Heart right ventricle (tissue), 16 donors: ENCODE data around the gene EHD1. TPM values are rescaled to one million over a fixed set of nuclear protein-coding genes. Genes with fewer than 3 reads are reported as not detected.

ENCODE experiments used
- ATAC-seq, 8 donors: fragments of 200-7000 bp; cut with Tn5 transposase; one replicate each; pipeline ENCODE4 v1.9.1; 2020; ENCODE audit warnings: mild to moderate bottlenecking in 8 of 8, moderate library complexity in 8 of 8, moderate number of reproducible peaks in 1 of 8
- DNase-seq, 2 donors: peaks; one replicate each; pipeline ENCODE4 v3.0.0-alpha.2; 2020
- H3K27ac ChIP-seq, 10 donors: fragments of 200-600 bp; sonication (generic) in 2 of 10; one replicate each; pipeline versions ENCODE4 v1.5.0 to v1.8.0; 2020 to 2022; ENCODE audit warnings: mild to moderate bottlenecking in 3 of 10
- H3K27me3 ChIP-seq, 7 donors: fragments of 200-600 bp; one replicate each; pipeline ENCODE4 v1.8.0; 2021 to 2022; ENCODE audit warnings: mild to moderate bottlenecking in 2 of 7
- H3K36me3 ChIP-seq, 9 donors: fragments of 200-600 bp; sonication (generic) in 1 of 9; one replicate each; pipeline versions ENCODE4 v1.5.0 to v1.8.0; 2020 to 2022; ENCODE audit warnings: mild to moderate bottlenecking in 2 of 9
- H3K4me1 ChIP-seq, 9 donors: fragments of 200-600 bp; sonication (generic) in 1 of 9; one replicate each; pipeline versions ENCODE4 v1.5.0 to v1.8.0; 2020 to 2022; ENCODE audit warnings: mild to moderate bottlenecking in 4 of 9
- H3K4me3 ChIP-seq, 10 donors: fragments of 200-600 bp; sonication (generic) in 2 of 10; one replicate each; pipeline versions ENCODE4 v1.5.0 to v1.8.0; 2020 to 2022; ENCODE audit warnings: mild to moderate bottlenecking in 7 of 10, moderate library complexity in 2 of 10
- H3K9me3 ChIP-seq, 11 donors: fragments of 200-600 bp in 10 of 11; sonication (generic) in 2 of 11; one replicate each; pipeline versions ENCODE4 v1.5.0 to v1.8.0; 2013 to 2022; ENCODE audit warnings: mild to moderate bottlenecking in 2 of 11, control low read depth in 1 of 11, moderate library complexity in 1 of 11
- CTCF ChIP-seq, 9 donors: fragments of 200-600 bp; sonication (generic) in 2 of 9; IDR thresholded peaks; one replicate each; pipeline versions ENCODE4 v1.5.0 to v1.8.0; 2021 to 2022; ENCODE audit warnings: antibody characterized with exemption in 9 of 9, mild to moderate bottlenecking in 5 of 9, moderate library complexity in 1 of 9
- WGBS, 2 donors: extraction: QIAGEN DNeasy Blood & Tissue Kit; methylation state at CpG; one replicate each; pipeline ENCODE4 v1.1.7; 2013; ENCODE audit warnings: inconsistent platforms in 1 of 2; 5-methylcytosine and 5-hydroxymethylcytosine counted together
- intact Hi-C, 10 donors: fragments of 100-400 bp; cut with DNase I; formaldehyde crosslinking; loops; one replicate each; pipeline versions ENCODE4 v1.11.1 to v1.14.2; 2022
- polyA plus RNA-seq, 2 donors: library from polyadenylated mRNA; stranded (reverse); fragments of 200-250 nt; gene quantifications; one replicate each; pipeline ENCODE4 v1.2.3, GENCODE V29; 2013
- total RNA-seq, 10 donors: library from RNA; stranded (reverse); fragmentation: NEBNext Ultra II Directional in 3 of 10; extraction: Animal tissue kit (Norgen Biotek cat#: 25700) in 3 of 10; gene quantifications; one replicate each; pipeline versions ENCODE4 v1.2.1 to v1.2.4, GENCODE V29; 2021 to 2023
- donor health status: Arrhythmogenic right ventricular cardiomyopathy.
- donor health status: ischemic (EF 13 %, LVEDD 7.1; RV severe dilation, severe dysfunction).
- donor health status: healthy with polysubstance abuse.
- donor health status: DM: no; HTN: yes; CAD: no.
- donor health status: DM: no; HTN: no; CAD: no.
- donor health status: ischemic (EF 25% LVEDD 6.9; RV normal size, moderate dysfunction).
- donor health status: ischemic (EF 25% LVEDD 5.7; RV mildly dilated, moderate dysfunction).
- donor health status: healthy.
- donor health status: DM: yes; HTN: yes; CAD: no.
- donor health status: Ischemic cardiomyopathy.
- donor health status: ischemic (EF 35%, LVEDD 5.7; RV mildly dilated, moderate dysfunction).
- donor health status: nonischemic (EF 11% LVEDD 7.7; RV severe dilation, severe dysfunction).
- donor health status: DM: yes; HTN: yes; CAD: no.
- donor health status: PGD.
- donor health status: ischemic (EF 29% LVEDD 5.4; RV normal size, mild dysfunction).
- donor health status: nonischemic (EF 23%, LVEDD 6.1; RV moderate dilation, normal function).

EHD1 gene
- total and polyA plus RNA-seq, 12 donors = 26.0 to 73.1 (median 41.1) TPM

DNA sequence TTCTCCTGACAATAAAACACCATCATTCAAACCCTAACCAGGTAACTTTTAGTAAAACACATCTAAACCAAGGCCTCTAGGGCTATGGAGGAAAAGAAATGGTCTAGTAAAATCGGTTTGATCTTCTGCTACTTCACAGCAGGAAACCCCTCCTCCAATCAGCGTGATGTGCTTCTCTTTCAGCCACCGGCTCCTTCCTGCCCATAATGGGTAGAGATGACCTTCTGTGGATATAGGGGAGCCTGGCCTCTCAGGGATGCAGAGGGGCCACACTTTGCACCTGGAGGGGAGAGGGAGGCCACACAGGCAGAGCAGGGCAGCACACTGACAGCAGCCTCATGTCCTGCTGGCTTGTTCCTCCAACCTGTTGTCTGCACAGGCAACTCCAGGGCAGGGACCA lies 6.9 kb downstream of the EHD1 start:
- WGBS, 2 donors = 41 to 49% methylated on average over 3 of the region's 3 CpGs
- ATAC-seq (no peak), DNase-seq (no peak)
- Histone ChIP-seq H3K27me3 (no peaks in the 10 kb centered on the region), H3K36me3 (peaks cover 3 to 88% (median 10%) of the 10 kb centered on the region in 9 donors), H3K4me3 (peak overlapping the region in 8 of 10 donors; percentile 9 to 44 (median 33)), H3K4me1 (peaks cover 53 to 99% (median 91%) of the 10 kb centered on the region in 9 donors), H3K9me3 (no peaks in the 10 kb centered on the region), H3K27ac (peak overlapping the region in 9 of 10 donors; percentile 68 to 96 (median 86))
- intact Hi-C loops = no loop called here
- TF ChIP-seq CTCF (IDR thresholded peaks at IDR 0.05) = no peak

DNA sequence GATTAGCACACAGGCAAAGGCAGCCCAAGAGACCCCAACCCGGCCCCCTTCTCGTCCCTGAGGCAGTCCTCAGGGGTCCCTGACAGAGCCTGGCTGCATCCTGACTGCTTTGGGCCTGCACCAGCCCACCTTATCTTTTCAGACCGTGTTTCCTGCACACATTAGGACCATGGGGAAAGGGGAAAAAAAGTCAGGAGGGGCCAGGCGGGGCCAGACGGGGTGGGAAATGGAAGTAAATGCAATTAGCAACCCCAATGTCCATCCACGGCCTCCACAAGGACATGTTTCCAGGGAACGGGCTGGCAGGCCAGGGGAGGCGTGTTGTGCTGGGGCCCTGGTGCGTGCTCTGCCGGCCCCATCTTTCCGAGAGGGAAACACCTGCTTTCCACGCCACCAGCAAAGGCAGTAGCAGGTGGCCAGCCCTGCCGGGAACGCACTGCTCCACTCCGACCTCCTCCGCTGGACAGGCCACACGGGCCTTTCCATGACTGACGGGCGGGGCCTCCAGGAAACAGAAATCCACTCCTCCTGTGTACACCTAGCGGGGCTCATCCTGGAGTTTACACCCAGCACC lies 7.4 kb downstream of the EHD1 start:
- WGBS, 2 donors = 38 to 43% methylated on average over 20 of the region's 20 CpGs
- DNase-seq = no peak
- H3K4me1 ChIP-seq = peaks cover 53 to 98% (median 91%) of the 10 kb centered on the region in 9 donors
- H3K9me3 ChIP-seq = no peaks in the 10 kb centered on the region
- no peaks in the 10 kb centered on the region for H3K27me3 ChIP-seq
- intact Hi-C loops = no loop called here
- H3K27ac ChIP-seq = peak overlapping the region; percentile 57 to 96 (median 86)
- H3K4me3 ChIP-seq = peak overlapping the region in 9 of 10 donors; percentile 14 to 44 (median 32)
- TF ChIP-seq CTCF (IDR thresholded peaks at IDR 0.05) = no peak
- peak in 3 of 8 donors; percentile 5 to 18 (median 5) for ATAC-seq
- H3K36me3 ChIP-seq = peaks cover 3 to 92% (median 10%) of the 10 kb centered on the region in 9 donors

- intact Hi-C loops = no loop called here
- Histone ChIP-seq H3K27ac (peak overlapping the region; percentile 57 to 96 (median 86)), H3K36me3 (peaks cover 3 to 89% (median 10%) of the 10 kb centered on the region in 9 donors), H3K4me3 (peak overlapping the region in 9 of 10 donors; percentile 14 to 44 (median 32)), H3K27me3 (no peaks in the 10 kb centered on the region), H3K9me3 (no peaks in the 10 kb centered on the region), H3K4me1 (peaks cover 54 to 98% (median 91%) of the 10 kb centered on the region in 9 donors)
- 20 to 30% methylated on average over 19 of the region's 19 CpGs for WGBS, 2 donors
- no peak for TF ChIP-seq CTCF (IDR thresholded peaks at IDR 0.05)
- ATAC-seq (peak; percentile 25 to 79 (median 38)), DNase-seq (peak in 1 of 2 donors; percentile 69)
These were observed 8.1 kb downstream of the EHD1 start for GRCh38 chr11:64870176-64870892.

DNA sequence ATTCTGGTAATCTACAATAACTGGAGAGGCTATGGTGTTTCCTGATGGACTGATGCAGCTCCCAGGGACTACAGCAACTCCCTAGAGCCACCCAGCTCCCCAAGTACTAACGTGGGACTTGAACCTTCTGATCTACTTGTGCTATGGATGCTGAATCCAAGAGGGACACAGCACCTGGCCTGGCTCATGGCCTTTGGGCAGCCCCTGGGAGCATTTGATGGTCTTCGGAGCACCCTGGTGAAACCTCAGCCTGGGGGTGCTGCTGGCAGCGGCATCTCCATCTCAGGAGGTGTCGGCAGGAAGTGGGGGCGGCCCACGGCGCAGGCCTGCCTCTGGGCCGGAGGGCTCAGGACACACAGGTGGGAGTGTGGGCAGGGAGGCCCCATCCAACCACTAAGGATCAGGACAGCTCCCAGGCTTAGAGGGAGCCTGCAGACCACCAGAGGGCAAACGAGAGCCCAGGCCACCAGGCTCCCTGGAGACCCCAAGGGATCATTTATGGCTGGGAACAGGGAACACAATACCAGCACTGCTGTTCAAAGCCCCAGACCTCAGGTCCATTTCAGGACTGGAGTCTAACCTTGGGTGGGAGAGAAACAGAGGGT lies 8.7 kb downstream of the EHD1 start:
- H3K36me3 ChIP-seq = peaks cover 3 to 82% (median 10%) of the 10 kb centered on the region in 9 donors
- H3K9me3 ChIP-seq = no peaks in the 10 kb centered on the region
- intact Hi-C loops = no loop called here
- H3K27me3 ChIP-seq = no peaks in the 10 kb centered on the region
- DNase-seq = no peak
- H3K27ac ChIP-seq = peak overlapping the region; percentile 57 to 96 (median 86)
- peak overlapping the region in 6 of 10 donors; percentile 21 to 44 (median 34) for H3K4me3 ChIP-seq
- peak; percentile 25 to 61 (median 41) for TF ChIP-seq CTCF (IDR thresholded peaks at IDR 0.05)
- peaks cover 54 to 98% (median 91%) of the 10 kb centered on the region in 9 donors for H3K4me1 ChIP-seq
- WGBS, 2 donors = 43 to 46% methylated on average over 9 of the region's 9 CpGs
- peak in 7 of 8 donors; percentile 17 to 45 (median 28) for ATAC-seq
